Stimulated activated CD8-positive, alpha-beta memory T cell treated with anti-CD3 and anti-CD28 coated beads, Interleukin-7, amount 100 ng/mL, for 48 hours (primary cell): ENCODE data around the gene XPO5.

Experiments used
- DNase-seq, 2 donors: peaks; one replicate each; pipeline ENCODE4 v3.0.0-alpha.2; 2020; ENCODE audit warnings: low read depth in 1 of 2; ENCODE audit errors: extremely low read depth in 1 of 2

The XPO5 gene

DNA sequence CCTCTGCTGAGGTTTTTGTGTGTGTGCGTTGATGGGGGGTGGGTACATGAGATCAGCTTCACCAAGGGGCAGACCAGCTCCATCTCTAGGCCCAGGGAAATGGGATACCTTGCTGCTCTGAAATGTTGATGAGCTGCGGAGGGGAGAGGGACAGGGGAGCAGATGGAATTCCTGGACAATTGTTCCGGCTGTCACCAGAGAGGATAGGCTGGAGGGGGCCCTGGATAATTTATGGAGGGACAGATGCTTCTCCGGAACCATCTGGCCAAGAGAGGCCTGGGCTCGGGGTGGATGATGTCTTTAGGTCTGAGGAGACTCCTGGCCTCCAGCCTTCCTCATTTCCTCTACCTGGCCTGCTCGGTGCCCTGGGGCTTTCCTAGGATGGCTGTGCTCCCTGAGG is 100.3 kb downstream of the XPO5 start:
- no peak for DNase-seq

- no peak for DNase-seq
Observed at GRCh38 chr6:43472515-43472914, 103.3 kb downstream of the XPO5 start.
